Measurements from ENCODE around the gene MTOR.
"Not testable (repeated sequence)": the region's sequence is repeated elsewhere in the genome, so short reads cannot be mapped to it uniquely, and the experiment has no call there.

DNA sequence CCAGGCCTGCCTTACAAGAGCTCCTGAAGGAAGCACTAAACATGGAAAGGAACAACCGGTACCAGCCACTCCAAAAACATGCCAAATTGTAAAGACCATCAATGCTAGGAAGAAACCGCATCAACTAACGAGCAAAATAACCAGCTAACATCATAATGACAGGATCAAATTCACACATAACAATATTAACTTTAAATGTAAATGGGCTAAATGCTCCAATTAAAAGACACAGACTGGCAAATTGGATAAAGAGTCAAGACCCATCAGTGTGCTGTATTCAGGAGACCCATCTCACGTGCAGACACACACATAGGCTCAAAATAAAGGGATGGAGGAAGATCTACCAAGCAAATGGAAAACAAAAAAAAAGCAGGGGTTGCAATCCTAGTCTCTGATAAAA is 99.6 kb downstream of the MTOR start:
- TF ChIP-seq, protein P1, sequence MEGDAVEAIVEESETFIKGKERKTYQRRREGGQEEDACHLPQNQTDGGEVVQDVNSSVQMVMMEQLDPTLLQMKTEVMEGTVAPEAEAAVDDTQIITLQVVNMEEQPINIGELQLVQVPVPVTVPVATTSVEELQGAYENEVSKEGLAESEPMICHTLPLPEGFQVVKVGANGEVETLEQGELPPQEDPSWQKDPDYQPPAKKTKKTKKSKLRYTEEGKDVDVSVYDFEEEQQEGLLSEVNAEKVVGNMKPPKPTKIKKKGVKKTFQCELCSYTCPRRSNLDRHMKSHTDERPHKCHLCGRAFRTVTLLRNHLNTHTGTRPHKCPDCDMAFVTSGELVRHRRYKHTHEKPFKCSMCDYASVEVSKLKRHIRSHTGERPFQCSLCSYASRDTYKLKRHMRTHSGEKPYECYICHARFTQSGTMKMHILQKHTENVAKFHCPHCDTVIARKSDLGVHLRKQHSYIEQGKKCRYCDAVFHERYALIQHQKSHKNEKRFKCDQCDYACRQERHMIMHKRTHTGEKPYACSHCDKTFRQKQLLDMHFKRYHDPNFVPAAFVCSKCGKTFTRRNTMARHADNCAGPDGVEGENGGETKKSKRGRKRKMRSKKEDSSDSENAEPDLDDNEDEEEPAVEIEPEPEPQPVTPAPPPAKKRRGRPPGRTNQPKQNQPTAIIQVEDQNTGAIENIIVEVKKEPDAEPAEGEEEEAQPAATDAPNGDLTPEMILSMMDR (conservative IDR thresholded peaks at IDR 0.05; ENCODE audit: low read depth, low read length) = not testable (repeated sequence)
- not testable (repeated sequence) for TF ChIP-seq EZH2phosphoT487 (IDR thresholded peaks at IDR 0.05; ENCODE audit: borderline replicate concordance, low read length)
